Iris pigment epithelial cell (primary cell): Measurements from ENCODE around the gene HRH2.
"Not testable (repeated sequence)": the region's sequence is repeated elsewhere in the genome, so short reads cannot be mapped to it uniquely, and the experiment has no call there.

Experiments used
- DNase-seq: peaks from one replicate; pipeline ENCODE4 v3.0.0-alpha.2; 2011; ENCODE audit warnings: low read depth

Gene HRH2

GRCh38 chr5:175657593-175658271 lies at the start of gene HRH2:
HRH2 (plus strand) TSS chr5:175658071; CDS start chr5:175683234, 25,163 bp downstream.
- DNase-seq = no peak

- DNase-seq = no peak
These were observed 48.3 kb upstream of the HRH2 start for GRCh38 chr5:175609526-175609925.

GRCh38 chr5:175610381-175610780 lies 47.5 kb upstream of the HRH2 start:
- no peak for DNase-seq

- no peak for DNase-seq
These were observed 47.0 kb upstream of the HRH2 start for GRCh38 chr5:175610898-175611297.

GRCh38 chr5:175614223-175614815 lies 43.6 kb upstream of the HRH2 start:
- no peak for DNase-seq

- DNase-seq = no peak
These were observed 43.0 kb upstream of the HRH2 start for GRCh38 chr5:175614861-175615260.

GRCh38 chr5:175616083-175616482 lies 41.8 kb upstream of the HRH2 start:
- DNase-seq = no peak

GRCh38 chr5:175616527-175616926 lies 41.3 kb upstream of the HRH2 start:
- not testable (repeated sequence) for DNase-seq

- no peak for DNase-seq
These were observed 40.4 kb upstream of the HRH2 start for GRCh38 chr5:175617447-175617846.

- DNase-seq = no peak
These were observed 37.3 kb upstream of the HRH2 start for GRCh38 chr5:175620527-175620926.

GRCh38 chr5:175621971-175622370 lies 35.9 kb upstream of the HRH2 start:
- DNase-seq = no peak

- DNase-seq = no peak
These were observed 34.8 kb upstream of the HRH2 start for GRCh38 chr5:175623088-175623487.

GRCh38 chr5:175624316-175624715 lies 33.6 kb upstream of the HRH2 start:
- no peak for DNase-seq

GRCh38 chr5:175627005-175627404 lies 30.9 kb upstream of the HRH2 start:
- no peak for DNase-seq

GRCh38 chr5:175627739-175628138 lies 30.1 kb upstream of the HRH2 start:
- no peak for DNase-seq

- DNase-seq = no peak
These were observed 29.2 kb upstream of the HRH2 start for GRCh38 chr5:175628668-175629067.

- DNase-seq = no peak
These were observed 28.6 kb upstream of the HRH2 start for GRCh38 chr5:175629261-175629660.

- no peak for DNase-seq
These were observed 28.1 kb upstream of the HRH2 start for GRCh38 chr5:175629793-175630192.

GRCh38 chr5:175635854-175636584 lies 21.9 kb upstream of the HRH2 start:
- DNase-seq = no peak

GRCh38 chr5:175638305-175638704 lies 19.6 kb upstream of the HRH2 start:
- no peak for DNase-seq

- DNase-seq = no peak
These were observed 17.6 kb upstream of the HRH2 start for GRCh38 chr5:175640106-175640775.

GRCh38 chr5:175642998-175643397 lies 14.9 kb upstream of the HRH2 start:
- DNase-seq = no peak

- no peak for DNase-seq
These were observed 11.6 kb upstream of the HRH2 start for GRCh38 chr5:175646251-175646650.
